ENCODE results near the gene TMEM121B. TPM values are rescaled to one million over a fixed set of nuclear protein-coding genes. Genes with fewer than 3 reads are reported as not detected.

TMEM121B gene
- total and polyA plus RNA-seq, 2 experiments from 2014 or later: 2.0 to 7.2 TPM

DNA sequence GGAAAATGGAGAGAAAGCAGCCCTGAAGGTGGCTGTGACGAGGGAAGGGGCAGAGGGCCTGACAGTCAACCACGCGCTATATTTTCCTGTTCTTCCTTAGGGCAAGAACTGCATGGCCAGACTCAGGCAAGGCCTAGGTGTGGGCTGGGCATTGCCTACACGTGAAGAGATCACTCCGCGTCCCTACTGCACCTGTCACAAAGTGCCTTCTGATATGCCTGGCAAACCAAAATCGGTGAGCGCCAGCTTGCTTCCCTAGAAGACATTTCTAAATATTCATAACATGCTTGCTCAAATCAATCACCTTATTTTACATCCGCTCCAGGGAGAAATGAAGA, 6.3 kb downstream of the TMEM121B start:
- Histone ChIP-seq H3K4me1 (ENCODE audit: insufficient read depth) (peaks cover 16% of the 10 kb centered on the region; the same call in 1 of the 2 replicates), H4K20me1 (replicated peaks; ENCODE audit: insufficient read depth) (peaks cover 3% of the 10 kb centered on the region; the same call in 1 of the 2 replicates), H3K79me2 (replicated peaks; ENCODE audit: insufficient read depth) (no peaks in the 10 kb centered on the region), H3F3A (replicated peaks; ENCODE audit: low read depth) (0 out of 2 replicates have a peak, but pooled peaks cover 7% of the 10 kb centered on the region), H3K27me3 (ENCODE audit: insufficient read depth) (peaks cover 9% of the 10 kb centered on the region; the same call in 1 of the 2 replicates), H3K9me2 (ENCODE audit: insufficient read depth) (no peaks in the 10 kb centered on the region), H3K27ac (ENCODE audit: low read depth) (no peak overlapping the region), H2AFZ (no peak overlapping the region), H3K4me2 (no peak overlapping the region), H3K4me3 (no peak overlapping the region), H3K36me3 (ENCODE audit: insufficient read depth) (no peaks in the 10 kb centered on the region)
- peaks cover 9% of the 10 kb centered on the region for H3K27me3 Mint-ChIP-seq (ENCODE audit: insufficient read depth, low read depth, poor library complexity)
- no peaks in the 10 kb centered on the region; the same call in 2 of the 3 replicates for H3K9me3 Mint-ChIP-seq
- TF ChIP-seq, protein P1, sequence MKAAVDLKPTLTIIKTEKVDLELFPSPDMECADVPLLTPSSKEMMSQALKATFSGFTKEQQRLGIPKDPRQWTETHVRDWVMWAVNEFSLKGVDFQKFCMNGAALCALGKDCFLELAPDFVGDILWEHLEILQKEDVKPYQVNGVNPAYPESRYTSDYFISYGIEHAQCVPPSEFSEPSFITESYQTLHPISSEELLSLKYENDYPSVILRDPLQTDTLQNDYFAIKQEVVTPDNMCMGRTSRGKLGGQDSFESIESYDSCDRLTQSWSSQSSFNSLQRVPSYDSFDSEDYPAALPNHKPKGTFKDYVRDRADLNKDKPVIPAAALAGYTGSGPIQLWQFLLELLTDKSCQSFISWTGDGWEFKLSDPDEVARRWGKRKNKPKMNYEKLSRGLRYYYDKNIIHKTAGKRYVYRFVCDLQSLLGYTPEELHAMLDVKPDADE (IDR thresholded peaks at IDR 0.05): no peak
- TF ChIP-seq STAT1 (IDR thresholded peaks at IDR 0.05; ENCODE audit: unreplicated experiment): no peak
- no peak overlapping the region for H3K27ac Mint-ChIP-seq
- no peak for ATAC-seq
- no peak for DNase-seq (ENCODE audit: low spot score)
- H3K4me1 Mint-ChIP-seq: peaks cover 35% of the 10 kb centered on the region
- H3K36me3 Mint-ChIP-seq (ENCODE audit: low read depth): peaks cover under 1% of the 10 kb centered on the region; the same call in 2 of the 3 replicates
- H3K4me3 Mint-ChIP-seq: no peak overlapping the region

GRCh38 chr22:17114173-17114897, 6.8 kb downstream of the TMEM121B start:
- H3K4me1 Mint-ChIP-seq: peaks cover 35% of the 10 kb centered on the region

More at GRCh38 chr22:17114173-17114897, 6.8 kb downstream of the TMEM121B start:
- Histone ChIP-seq H3K27me3 (ENCODE audit: insufficient read depth) (peaks cover 4% of the 10 kb centered on the region; the same call in 1 of the 2 replicates), H3K4me1 (ENCODE audit: insufficient read depth) (peaks cover 16% of the 10 kb centered on the region; the same call in 1 of the 2 replicates), H3K4me3 (no peak overlapping the region), H3K4me2 (no peak overlapping the region), H3K9me2 (ENCODE audit: insufficient read depth) (no peaks in the 10 kb centered on the region), H4K20me1 (replicated peaks; ENCODE audit: insufficient read depth) (peaks cover 3% of the 10 kb centered on the region; the same call in 1 of the 2 replicates), H3K36me3 (ENCODE audit: insufficient read depth) (no peaks in the 10 kb centered on the region), H3F3A (replicated peaks; ENCODE audit: low read depth) (0 out of 2 replicates have a peak, but pooled peaks cover 7% of the 10 kb centered on the region), H2AFZ (no peak overlapping the region), H3K79me2 (replicated peaks; ENCODE audit: insufficient read depth) (no peaks in the 10 kb centered on the region), H3K27ac (ENCODE audit: low read depth) (no peak overlapping the region)
- TF ChIP-seq POLR2AphosphoS5 (IDR thresholded peaks at IDR 0.05; ENCODE audit: low read depth) (no peak), EZH2 (IDR thresholded peaks at IDR 0.05; ENCODE audit: low read depth, unreplicated experiment) (no peak), NANOG (IDR thresholded peaks at IDR 0.05; ENCODE audit: borderline replicate concordance) (no peak), JUNB (IDR thresholded peaks at IDR 0.05; ENCODE audit: unreplicated experiment) (no peak), STAT1 (IDR thresholded peaks at IDR 0.05; ENCODE audit: unreplicated experiment) (no peak), ZNF331 (CRISPR knock-in tag; IDR thresholded peaks at IDR 0.05; ENCODE audit: low read depth) (no peak), ZNF114 (CRISPR knock-in tag; IDR thresholded peaks at IDR 0.05) (no peak)
- TF ChIP-seq, protein P1 (IDR thresholded peaks at IDR 0.05): no peak
- TF ChIP-seq, protein P2, sequence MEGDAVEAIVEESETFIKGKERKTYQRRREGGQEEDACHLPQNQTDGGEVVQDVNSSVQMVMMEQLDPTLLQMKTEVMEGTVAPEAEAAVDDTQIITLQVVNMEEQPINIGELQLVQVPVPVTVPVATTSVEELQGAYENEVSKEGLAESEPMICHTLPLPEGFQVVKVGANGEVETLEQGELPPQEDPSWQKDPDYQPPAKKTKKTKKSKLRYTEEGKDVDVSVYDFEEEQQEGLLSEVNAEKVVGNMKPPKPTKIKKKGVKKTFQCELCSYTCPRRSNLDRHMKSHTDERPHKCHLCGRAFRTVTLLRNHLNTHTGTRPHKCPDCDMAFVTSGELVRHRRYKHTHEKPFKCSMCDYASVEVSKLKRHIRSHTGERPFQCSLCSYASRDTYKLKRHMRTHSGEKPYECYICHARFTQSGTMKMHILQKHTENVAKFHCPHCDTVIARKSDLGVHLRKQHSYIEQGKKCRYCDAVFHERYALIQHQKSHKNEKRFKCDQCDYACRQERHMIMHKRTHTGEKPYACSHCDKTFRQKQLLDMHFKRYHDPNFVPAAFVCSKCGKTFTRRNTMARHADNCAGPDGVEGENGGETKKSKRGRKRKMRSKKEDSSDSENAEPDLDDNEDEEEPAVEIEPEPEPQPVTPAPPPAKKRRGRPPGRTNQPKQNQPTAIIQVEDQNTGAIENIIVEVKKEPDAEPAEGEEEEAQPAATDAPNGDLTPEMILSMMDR (conservative IDR thresholded peaks at IDR 0.05; ENCODE audit: low read depth in 2 of 2): no peak
- TF ChIP-seq, protein P3, sequence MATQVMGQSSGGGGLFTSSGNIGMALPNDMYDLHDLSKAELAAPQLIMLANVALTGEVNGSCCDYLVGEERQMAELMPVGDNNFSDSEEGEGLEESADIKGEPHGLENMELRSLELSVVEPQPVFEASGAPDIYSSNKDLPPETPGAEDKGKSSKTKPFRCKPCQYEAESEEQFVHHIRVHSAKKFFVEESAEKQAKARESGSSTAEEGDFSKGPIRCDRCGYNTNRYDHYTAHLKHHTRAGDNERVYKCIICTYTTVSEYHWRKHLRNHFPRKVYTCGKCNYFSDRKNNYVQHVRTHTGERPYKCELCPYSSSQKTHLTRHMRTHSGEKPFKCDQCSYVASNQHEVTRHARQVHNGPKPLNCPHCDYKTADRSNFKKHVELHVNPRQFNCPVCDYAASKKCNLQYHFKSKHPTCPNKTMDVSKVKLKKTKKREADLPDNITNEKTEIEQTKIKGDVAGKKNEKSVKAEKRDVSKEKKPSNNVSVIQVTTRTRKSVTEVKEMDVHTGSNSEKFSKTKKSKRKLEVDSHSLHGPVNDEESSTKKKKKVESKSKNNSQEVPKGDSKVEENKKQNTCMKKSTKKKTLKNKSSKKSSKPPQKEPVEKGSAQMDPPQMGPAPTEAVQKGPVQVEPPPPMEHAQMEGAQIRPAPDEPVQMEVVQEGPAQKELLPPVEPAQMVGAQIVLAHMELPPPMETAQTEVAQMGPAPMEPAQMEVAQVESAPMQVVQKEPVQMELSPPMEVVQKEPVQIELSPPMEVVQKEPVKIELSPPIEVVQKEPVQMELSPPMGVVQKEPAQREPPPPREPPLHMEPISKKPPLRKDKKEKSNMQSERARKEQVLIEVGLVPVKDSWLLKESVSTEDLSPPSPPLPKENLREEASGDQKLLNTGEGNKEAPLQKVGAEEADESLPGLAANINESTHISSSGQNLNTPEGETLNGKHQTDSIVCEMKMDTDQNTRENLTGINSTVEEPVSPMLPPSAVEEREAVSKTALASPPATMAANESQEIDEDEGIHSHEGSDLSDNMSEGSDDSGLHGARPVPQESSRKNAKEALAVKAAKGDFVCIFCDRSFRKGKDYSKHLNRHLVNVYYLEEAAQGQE (IDR thresholded peaks at IDR 0.05; ENCODE audit: unreplicated experiment): no peak
- Mint-ChIP-seq H3K4me3 (no peak overlapping the region), H3K27me3 (ENCODE audit: insufficient read depth, low read depth, poor library complexity) (peaks cover 7% of the 10 kb centered on the region), H3K9me3 (no peaks in the 10 kb centered on the region; the same call in 2 of the 3 replicates), H3K27ac (no peak overlapping the region), H3K36me3 (ENCODE audit: low read depth) (peaks cover 3% of the 10 kb centered on the region; the same call in 2 of the 3 replicates)
- no peak for ATAC-seq
- no peak for DNase-seq (ENCODE audit: low spot score)

All from GM23338 (cell line).